Liver (tissue), 9 donors: ENCODE results near the gene PDE9A. TPM values are rescaled to one million over a fixed set of nuclear protein-coding genes. Genes with fewer than 3 reads are reported as not detected.

Experiments
- DNase-seq: peaks from one replicate; pipeline ENCODE4 v3.0.0-alpha.2; 2017; ENCODE audit warnings: low spot score
- H3K27ac ChIP-seq, 2 donors: one replicate each; pipeline ENCODE4 v1.7.0; 2013; ENCODE audit warnings: inconsistent platforms in 2 of 2, low read length in 2 of 2, control low read depth in 1 of 2, low read depth in 1 of 2, mild to moderate bottlenecking in 1 of 2
- H3K27me3 ChIP-seq, 4 donors: one replicate each; pipeline versions ENCODE4 v1.6.1 to v1.7.0; 2013; ENCODE audit warnings: low read length in 3 of 4, inconsistent platforms in 1 of 4, mild to moderate bottlenecking in 1 of 4, moderate library complexity in 1 of 4; ENCODE audit not compliant: control insufficient read depth in 4 of 4, insufficient read depth in 4 of 4
- H3K36me3 ChIP-seq, 4 donors: one replicate each; pipeline versions ENCODE4 v1.6.1 to v1.7.0; 2013; ENCODE audit warnings: low read length in 3 of 4, mild to moderate bottlenecking in 3 of 4, low read depth in 1 of 4, moderate library complexity in 1 of 4; ENCODE audit not compliant: control insufficient read depth in 4 of 4, insufficient read depth in 3 of 4
- H3K4me1 ChIP-seq, 4 donors: one replicate each; pipeline versions ENCODE4 v1.6.1 to v1.7.0; 2013; ENCODE audit warnings: low read length in 3 of 4, mild to moderate bottlenecking in 3 of 4, moderate library complexity in 1 of 4; ENCODE audit not compliant: control insufficient read depth in 4 of 4, insufficient read depth in 4 of 4
- H3K4me3 ChIP-seq, 3 donors: one replicate each; pipeline versions ENCODE4 v1.6.1 to v1.7.0; 2013; ENCODE audit warnings: low read length in 3 of 3, control low read depth in 1 of 3, low read depth in 1 of 3, mild to moderate bottlenecking in 1 of 3
- H3K9ac ChIP-seq, 2 donors: one replicate each; pipeline ENCODE4 v1.7.0; 2013; ENCODE audit warnings: low read length in 2 of 2, mild to moderate bottlenecking in 2 of 2, moderate library complexity in 2 of 2, control low read depth in 1 of 2, low read depth in 1 of 2
- H3K9me3 ChIP-seq, 4 donors: one replicate each; pipeline versions ENCODE4 v1.6.1 to v1.7.0; 2013; ENCODE audit warnings: low read length in 3 of 4; ENCODE audit not compliant: control insufficient read depth in 4 of 4
- FOXA1 ChIP-seq: IDR thresholded peaks from 2 replicates; pipeline ENCODE4 v1.6.1; 2016; ENCODE audit warnings: antibody characterized with exemption
- FOXA2 ChIP-seq: IDR thresholded peaks from 2 replicates; pipeline ENCODE4 v1.6.1; 2016; ENCODE audit warnings: antibody characterized with exemption
- GABPA ChIP-seq, 2 donors: IDR thresholded peaks in 1 of 2; conservative IDR thresholded peaks in 1 of 2; 2 replicates each; pipeline ENCODE4 v1.6.1; 2016; ENCODE audit warnings: antibody characterized with exemption in 2 of 2, mild to moderate bottlenecking in 1 of 2, moderate library complexity in 1 of 2
- HNF4A ChIP-seq, 2 donors: conservative IDR thresholded peaks; 2 replicates each; pipeline ENCODE4 v1.6.1; 2016; ENCODE audit warnings: antibody characterized with exemption in 2 of 2, mild to moderate bottlenecking in 2 of 2
- HNF4G ChIP-seq: IDR thresholded peaks from 2 replicates; pipeline ENCODE4 v1.6.1; 2016; ENCODE audit warnings: antibody characterized with exemption
- JUND ChIP-seq, 2 donors: IDR thresholded peaks; 2 replicates each; pipeline ENCODE4 v1.6.1; 2016; ENCODE audit warnings: antibody characterized with exemption in 2 of 2
- NR2F2 ChIP-seq: IDR thresholded peaks from 2 replicates; pipeline ENCODE4 v1.6.1; 2016; ENCODE audit warnings: antibody characterized with exemption
- RXRA ChIP-seq, 2 donors: IDR thresholded peaks; 2 replicates each; pipeline ENCODE4 v1.6.1; 2017 to 2018; ENCODE audit warnings: antibody characterized with exemption in 2 of 2, mild to moderate bottlenecking in 1 of 2
- SP1 ChIP-seq: IDR thresholded peaks from 2 replicates; pipeline ENCODE4 v1.6.1; 2018; ENCODE audit warnings: antibody characterized with exemption, mild to moderate bottlenecking
- TAF1 ChIP-seq: conservative IDR thresholded peaks from 2 replicates; pipeline ENCODE4 v1.6.1; 2016; ENCODE audit warnings: antibody characterized with exemption, mild to moderate bottlenecking
- YY1 ChIP-seq: IDR thresholded peaks from 2 replicates; pipeline ENCODE4 v1.6.1; 2016; ENCODE audit warnings: antibody characterized with exemption, mild to moderate bottlenecking
- WGBS: extraction: QIAGEN DNeasy Blood & Tissue Kit; methylation state at CpG from one replicate; pipeline ENCODE4 v1.1.7; 2013; 5-methylcytosine and 5-hydroxymethylcytosine counted together
- polyA plus RNA-seq, 2 donors: library from polyadenylated mRNA; stranded (reverse) in 1 of 2; unstranded in 1 of 2; fragments of 200-250 nt in 1 of 2; fragments of >200 nt in 1 of 2; fragmentation: Nextera tagmentation in 1 of 2; extraction: Ambion mirVana in 1 of 2; gene quantifications; one replicate each; pipeline versions ENCODE4 v1.2.1 to v1.2.3, GENCODE V29; 2013 to 2015
- total RNA-seq, 2 donors: library from RNA; depleted of rRNA; stranded (reverse); fragments of >200 nt; gene quantifications; one replicate each; pipeline ENCODE4 v1.2.3, GENCODE V29; 2014
- TF ChIP-seq, protein P1 (sequence below): IDR thresholded peaks from 2 replicates; pipeline ENCODE4 v1.6.1; 2016; ENCODE audit warnings: antibody characterized with exemption
- TF ChIP-seq, protein P2 (sequence below): IDR thresholded peaks from 2 replicates; pipeline ENCODE4 v1.6.1; 2016; ENCODE audit warnings: antibody characterized with exemption, mild to moderate bottlenecking
- TF ChIP-seq, protein P3 (sequence below): fragments of 150-350 bp; IDR thresholded peaks from 2 replicates; pipeline ENCODE4 v1.5.1; 2017; ENCODE audit warnings: improper control_type of control experiment, low read depth, low read length; ENCODE audit not compliant: missing input control
- TF ChIP-seq, protein P4 (sequence below): IDR thresholded peaks from 2 replicates; pipeline ENCODE4 v1.6.1; 2016; ENCODE audit warnings: antibody characterized with exemption
- TF ChIP-seq, protein P5 (sequence below): IDR thresholded peaks from 2 replicates; pipeline ENCODE4 v1.6.1; 2016; ENCODE audit warnings: antibody characterized with exemption
- donor health status: healthy.
- donor health status: healthy.
- donor health status: healthy.
- donor health status: healthy.
- donor health status: healthy.

PDE9A gene
- total and polyA plus RNA-seq, 4 donors = 1.5 to 4.2 (median 2.7) TPM

DNA sequence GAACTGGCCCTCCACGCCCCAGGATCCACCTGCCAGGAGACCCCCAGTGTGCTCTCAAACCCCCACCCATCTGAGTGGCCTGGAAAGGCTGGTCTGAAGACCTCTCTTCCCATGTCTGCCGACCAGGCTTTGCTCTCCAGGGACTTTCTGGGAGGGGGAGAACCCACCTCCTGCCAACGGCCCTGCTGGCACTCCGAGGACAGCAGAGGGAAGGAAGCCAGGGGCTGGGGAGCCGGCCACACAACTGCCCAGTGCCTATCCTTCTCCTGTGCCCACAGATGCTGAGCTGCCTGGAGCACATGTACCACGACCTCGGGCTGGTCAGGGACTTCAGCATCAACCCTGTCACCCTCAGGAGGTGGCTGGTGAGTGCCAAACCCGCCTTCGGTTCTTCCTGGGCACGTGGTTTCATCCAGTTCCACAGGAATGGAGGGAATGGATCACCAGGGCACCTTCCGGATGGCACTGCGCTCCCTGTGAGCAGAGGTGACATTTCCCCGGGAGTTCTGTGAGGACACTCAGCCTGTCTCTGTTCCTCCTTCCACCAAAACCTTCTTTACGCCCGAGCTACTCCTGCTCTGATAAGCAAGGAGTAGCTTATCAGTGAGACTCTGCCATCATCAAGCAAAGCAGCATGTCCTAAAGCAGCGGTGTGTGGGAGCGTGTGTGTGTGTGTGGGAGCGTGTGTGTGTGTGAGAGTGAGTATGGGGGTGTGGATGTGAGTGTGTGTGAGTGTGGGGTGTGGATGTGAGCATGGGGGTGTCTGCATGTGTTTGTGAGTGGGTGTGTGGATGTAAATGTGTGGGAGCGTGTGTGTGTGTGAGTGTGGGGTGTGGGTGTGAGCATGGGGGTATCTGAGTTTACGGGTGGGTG, 105.5 kb downstream of the PDE9A start:
- no peak overlapping the region for H3K9ac ChIP-seq
- peaks cover 0 to 9% (median 3%) of the 10 kb centered on the region in 4 donors for H3K4me1 ChIP-seq
- H3K9me3 ChIP-seq = no peaks in the 10 kb centered on the region
- H3K27me3 ChIP-seq = no peaks in the 10 kb centered on the region
- TF ChIP-seq FOXA1 (no peak), GABPA (IDR thresholded peaks at IDR 0.05 in 1 of 2, conservative IDR thresholded peaks at IDR 0.05 in 1 of 2) (no peak), NR2F2 (no peak), FOXA2 (no peak), SP1 (no peak), TAF1 (no peak), YY1 (no peak), HNF4A (conservative IDR thresholded peaks at IDR 0.05) (no peak)
- TF ChIP-seq, protein P1, sequence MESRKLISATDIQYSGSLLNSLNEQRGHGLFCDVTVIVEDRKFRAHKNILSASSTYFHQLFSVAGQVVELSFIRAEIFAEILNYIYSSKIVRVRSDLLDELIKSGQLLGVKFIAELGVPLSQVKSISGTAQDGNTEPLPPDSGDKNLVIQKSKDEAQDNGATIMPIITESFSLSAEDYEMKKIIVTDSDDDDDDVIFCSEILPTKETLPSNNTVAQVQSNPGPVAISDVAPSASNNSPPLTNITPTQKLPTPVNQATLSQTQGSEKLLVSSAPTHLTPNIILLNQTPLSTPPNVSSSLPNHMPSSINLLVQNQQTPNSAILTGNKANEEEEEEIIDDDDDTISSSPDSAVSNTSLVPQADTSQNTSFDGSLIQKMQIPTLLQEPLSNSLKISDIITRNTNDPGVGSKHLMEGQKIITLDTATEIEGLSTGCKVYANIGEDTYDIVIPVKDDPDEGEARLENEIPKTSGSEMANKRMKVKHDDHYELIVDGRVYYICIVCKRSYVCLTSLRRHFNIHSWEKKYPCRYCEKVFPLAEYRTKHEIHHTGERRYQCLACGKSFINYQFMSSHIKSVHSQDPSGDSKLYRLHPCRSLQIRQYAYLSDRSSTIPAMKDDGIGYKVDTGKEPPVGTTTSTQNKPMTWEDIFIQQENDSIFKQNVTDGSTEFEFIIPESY = no peak
- TF ChIP-seq, protein P2, sequence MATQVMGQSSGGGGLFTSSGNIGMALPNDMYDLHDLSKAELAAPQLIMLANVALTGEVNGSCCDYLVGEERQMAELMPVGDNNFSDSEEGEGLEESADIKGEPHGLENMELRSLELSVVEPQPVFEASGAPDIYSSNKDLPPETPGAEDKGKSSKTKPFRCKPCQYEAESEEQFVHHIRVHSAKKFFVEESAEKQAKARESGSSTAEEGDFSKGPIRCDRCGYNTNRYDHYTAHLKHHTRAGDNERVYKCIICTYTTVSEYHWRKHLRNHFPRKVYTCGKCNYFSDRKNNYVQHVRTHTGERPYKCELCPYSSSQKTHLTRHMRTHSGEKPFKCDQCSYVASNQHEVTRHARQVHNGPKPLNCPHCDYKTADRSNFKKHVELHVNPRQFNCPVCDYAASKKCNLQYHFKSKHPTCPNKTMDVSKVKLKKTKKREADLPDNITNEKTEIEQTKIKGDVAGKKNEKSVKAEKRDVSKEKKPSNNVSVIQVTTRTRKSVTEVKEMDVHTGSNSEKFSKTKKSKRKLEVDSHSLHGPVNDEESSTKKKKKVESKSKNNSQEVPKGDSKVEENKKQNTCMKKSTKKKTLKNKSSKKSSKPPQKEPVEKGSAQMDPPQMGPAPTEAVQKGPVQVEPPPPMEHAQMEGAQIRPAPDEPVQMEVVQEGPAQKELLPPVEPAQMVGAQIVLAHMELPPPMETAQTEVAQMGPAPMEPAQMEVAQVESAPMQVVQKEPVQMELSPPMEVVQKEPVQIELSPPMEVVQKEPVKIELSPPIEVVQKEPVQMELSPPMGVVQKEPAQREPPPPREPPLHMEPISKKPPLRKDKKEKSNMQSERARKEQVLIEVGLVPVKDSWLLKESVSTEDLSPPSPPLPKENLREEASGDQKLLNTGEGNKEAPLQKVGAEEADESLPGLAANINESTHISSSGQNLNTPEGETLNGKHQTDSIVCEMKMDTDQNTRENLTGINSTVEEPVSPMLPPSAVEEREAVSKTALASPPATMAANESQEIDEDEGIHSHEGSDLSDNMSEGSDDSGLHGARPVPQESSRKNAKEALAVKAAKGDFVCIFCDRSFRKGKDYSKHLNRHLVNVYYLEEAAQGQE = no peak
- TF ChIP-seq, protein P3, sequence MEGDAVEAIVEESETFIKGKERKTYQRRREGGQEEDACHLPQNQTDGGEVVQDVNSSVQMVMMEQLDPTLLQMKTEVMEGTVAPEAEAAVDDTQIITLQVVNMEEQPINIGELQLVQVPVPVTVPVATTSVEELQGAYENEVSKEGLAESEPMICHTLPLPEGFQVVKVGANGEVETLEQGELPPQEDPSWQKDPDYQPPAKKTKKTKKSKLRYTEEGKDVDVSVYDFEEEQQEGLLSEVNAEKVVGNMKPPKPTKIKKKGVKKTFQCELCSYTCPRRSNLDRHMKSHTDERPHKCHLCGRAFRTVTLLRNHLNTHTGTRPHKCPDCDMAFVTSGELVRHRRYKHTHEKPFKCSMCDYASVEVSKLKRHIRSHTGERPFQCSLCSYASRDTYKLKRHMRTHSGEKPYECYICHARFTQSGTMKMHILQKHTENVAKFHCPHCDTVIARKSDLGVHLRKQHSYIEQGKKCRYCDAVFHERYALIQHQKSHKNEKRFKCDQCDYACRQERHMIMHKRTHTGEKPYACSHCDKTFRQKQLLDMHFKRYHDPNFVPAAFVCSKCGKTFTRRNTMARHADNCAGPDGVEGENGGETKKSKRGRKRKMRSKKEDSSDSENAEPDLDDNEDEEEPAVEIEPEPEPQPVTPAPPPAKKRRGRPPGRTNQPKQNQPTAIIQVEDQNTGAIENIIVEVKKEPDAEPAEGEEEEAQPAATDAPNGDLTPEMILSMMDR = no peak
- TF ChIP-seq, protein P4, sequence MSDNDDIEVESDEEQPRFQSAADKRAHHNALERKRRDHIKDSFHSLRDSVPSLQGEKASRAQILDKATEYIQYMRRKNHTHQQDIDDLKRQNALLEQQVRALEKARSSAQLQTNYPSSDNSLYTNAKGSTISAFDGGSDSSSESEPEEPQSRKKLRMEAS = no peak
- no peak overlapping the region for H3K27ac ChIP-seq
- H3K36me3 ChIP-seq = no peaks in the 10 kb centered on the region
- no peak for DNase-seq
- H3K4me3 ChIP-seq = no peak overlapping the region
- 85% methylated on average over 20 of the region's 20 CpGs for WGBS

DNA sequence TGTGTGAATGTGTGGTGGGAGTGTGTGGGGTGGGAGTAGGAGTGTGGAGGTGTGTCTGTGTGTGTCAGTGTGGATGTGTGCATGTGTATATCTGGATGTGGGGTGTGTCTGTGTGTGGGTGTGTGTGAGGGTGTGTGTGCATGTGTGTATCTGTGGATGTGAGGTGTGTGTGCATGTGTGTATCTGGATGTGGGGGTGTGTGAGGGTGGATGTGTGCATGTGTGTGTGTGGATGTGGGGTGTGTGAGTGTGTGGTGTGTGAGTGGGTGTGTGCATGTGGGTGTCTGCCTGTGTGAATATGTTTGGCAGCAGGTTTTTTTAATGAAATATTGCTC, 106.1 kb downstream of the PDE9A start:
- Histone ChIP-seq H3K9me3 (no peaks in the 10 kb centered on the region), H3K4me3 (no peak overlapping the region), H3K27me3 (no peaks in the 10 kb centered on the region), H3K27ac (no peak overlapping the region), H3K9ac (no peak overlapping the region), H3K4me1 (peaks cover 0 to 9% (median 3%) of the 10 kb centered on the region in 4 donors), H3K36me3 (no peaks in the 10 kb centered on the region)
- TF ChIP-seq JUND (IDR thresholded peaks at IDR 0.05) (no peak), FOXA1 (no peak), HNF4G (no peak), SP1 (no peak), RXRA (IDR thresholded peaks at IDR 0.05) (no peak), HNF4A (conservative IDR thresholded peaks at IDR 0.05) (no peak)
- TF ChIP-seq, protein P3 = no peak
- TF ChIP-seq, protein P1 = no peak
- TF ChIP-seq, protein P5, sequence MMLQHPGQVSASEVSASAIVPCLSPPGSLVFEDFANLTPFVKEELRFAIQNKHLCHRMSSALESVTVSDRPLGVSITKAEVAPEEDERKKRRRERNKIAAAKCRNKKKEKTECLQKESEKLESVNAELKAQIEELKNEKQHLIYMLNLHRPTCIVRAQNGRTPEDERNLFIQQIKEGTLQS = no peak
- DNase-seq = no peak
